Activated naive CD8-positive, alpha-beta T cell treated with anti-CD3 and anti-CD28 coated beads for 36 hours (primary cell): ENCODE measurements around the gene GIT2. TPM values are rescaled to one million over a fixed set of nuclear protein-coding genes. Genes with fewer than 3 reads are reported as not detected.
"Not testable (repeated sequence)": the region's sequence is repeated elsewhere in the genome, so short reads cannot be mapped to it uniquely, and the experiment has no call there.

Experiments
- DNase-seq: peaks from one replicate; pipeline ENCODE4 v3.0.0; 2021
- H3K27ac Mint-ChIP-seq: one replicate; pipeline ENCODE4 v1.8.0; 2022; ENCODE audit warnings: mild to moderate bottlenecking, moderate library complexity, mixed read lengths
- H3K27me3 Mint-ChIP-seq: one replicate; pipeline ENCODE4 v1.8.0; 2022; ENCODE audit warnings: mild to moderate bottlenecking, mixed read lengths
- H3K36me3 Mint-ChIP-seq: one replicate; pipeline ENCODE4 v1.8.0; 2021; ENCODE audit warnings: mild to moderate bottlenecking, mixed read lengths
- H3K4me1 Mint-ChIP-seq: one replicate; pipeline ENCODE4 v1.8.0; 2021; ENCODE audit warnings: mixed read lengths
- H3K4me3 Mint-ChIP-seq: one replicate; pipeline ENCODE4 v1.8.0; 2022; ENCODE audit warnings: mild to moderate bottlenecking, moderate library complexity, mixed read lengths
- H3K9me3 Mint-ChIP-seq: one replicate; pipeline ENCODE4 v1.8.0; 2022; ENCODE audit warnings: mixed read lengths
- total RNA-seq, 2 experiments: library from RNA; stranded (reverse); gene quantifications; one replicate each; pipeline ENCODE4 v1.2.3, GENCODE V29; 2021

GIT2 gene
- total RNA-seq, 2 experiments from 2014 or later = 50.6 to 51.0 TPM

DNA sequence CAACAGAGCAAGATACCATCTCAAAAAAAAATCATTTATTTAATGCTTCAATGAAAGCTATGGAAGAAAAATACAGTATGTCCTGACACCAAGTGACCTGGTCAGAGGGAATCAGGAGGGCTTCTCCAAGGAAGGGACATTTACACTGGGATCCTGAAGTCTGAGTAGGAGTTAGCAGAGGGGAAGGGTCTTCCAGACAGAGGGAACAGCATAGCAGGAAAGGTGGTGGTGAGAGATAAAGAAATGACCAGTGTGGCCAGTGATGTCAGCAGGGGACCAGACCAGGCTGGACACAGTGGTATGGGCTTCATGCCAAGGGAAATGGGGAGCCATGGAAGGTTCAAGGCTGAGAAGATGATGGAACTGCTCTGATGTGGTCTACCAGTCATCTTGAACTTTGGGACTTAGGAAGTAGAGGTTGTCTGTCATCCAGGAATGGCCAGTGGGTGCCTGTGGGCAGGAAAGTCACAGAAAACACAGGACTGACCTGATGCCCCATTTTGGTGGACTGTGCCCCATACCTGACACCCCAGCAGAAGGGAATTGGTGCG is 103.9 kb downstream of the GIT2 start:
- Mint-ChIP-seq H3K9me3 (no peaks in the 10 kb centered on the region), H3K27ac (no peak overlapping the region), H3K27me3 (no peaks in the 10 kb centered on the region), H3K4me1 (peaks cover 19% of the 10 kb centered on the region), H3K4me3 (no peak overlapping the region), H3K36me3 (peaks cover 2% of the 10 kb centered on the region)
- DNase-seq = no peak

DNA sequence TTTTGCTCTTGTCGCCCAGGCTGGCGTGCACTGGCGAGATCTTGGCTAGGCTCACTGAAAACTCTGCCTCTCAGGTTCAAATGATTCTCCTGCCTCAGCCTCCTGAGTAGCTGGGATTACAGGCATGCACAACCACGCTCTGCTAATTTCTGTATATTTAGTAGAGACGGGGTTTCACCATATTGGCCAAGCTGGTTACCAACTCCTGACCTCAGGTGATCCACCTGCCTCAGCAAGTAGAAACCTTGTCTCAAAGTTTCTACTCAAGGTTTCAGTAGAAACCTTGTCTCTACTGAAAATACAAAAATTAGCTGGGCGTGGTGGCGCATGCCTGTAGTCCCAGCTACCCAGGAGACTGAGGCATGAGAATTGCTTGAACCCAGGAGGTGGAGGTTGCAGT is 104.4 kb downstream of the GIT2 start:
- not testable (repeated sequence) for H3K36me3 Mint-ChIP-seq, H3K27me3 Mint-ChIP-seq, H3K4me3 Mint-ChIP-seq, H3K27ac Mint-ChIP-seq, DNase-seq, H3K9me3 Mint-ChIP-seq
- H3K4me1 Mint-ChIP-seq = peaks cover 19% of the 10 kb centered on the region

GRCh38 chr12:109890620-109891170 is 105.5 kb downstream of the GIT2 start:
- no peak for DNase-seq
- H3K27me3 Mint-ChIP-seq = no peaks in the 10 kb centered on the region
- H3K36me3 Mint-ChIP-seq = peaks cover 2% of the 10 kb centered on the region
- H3K27ac Mint-ChIP-seq = no peak overlapping the region
- H3K4me3 Mint-ChIP-seq = no peak overlapping the region
- no peaks in the 10 kb centered on the region for H3K9me3 Mint-ChIP-seq
- H3K4me1 Mint-ChIP-seq = peaks cover 19% of the 10 kb centered on the region

DNA sequence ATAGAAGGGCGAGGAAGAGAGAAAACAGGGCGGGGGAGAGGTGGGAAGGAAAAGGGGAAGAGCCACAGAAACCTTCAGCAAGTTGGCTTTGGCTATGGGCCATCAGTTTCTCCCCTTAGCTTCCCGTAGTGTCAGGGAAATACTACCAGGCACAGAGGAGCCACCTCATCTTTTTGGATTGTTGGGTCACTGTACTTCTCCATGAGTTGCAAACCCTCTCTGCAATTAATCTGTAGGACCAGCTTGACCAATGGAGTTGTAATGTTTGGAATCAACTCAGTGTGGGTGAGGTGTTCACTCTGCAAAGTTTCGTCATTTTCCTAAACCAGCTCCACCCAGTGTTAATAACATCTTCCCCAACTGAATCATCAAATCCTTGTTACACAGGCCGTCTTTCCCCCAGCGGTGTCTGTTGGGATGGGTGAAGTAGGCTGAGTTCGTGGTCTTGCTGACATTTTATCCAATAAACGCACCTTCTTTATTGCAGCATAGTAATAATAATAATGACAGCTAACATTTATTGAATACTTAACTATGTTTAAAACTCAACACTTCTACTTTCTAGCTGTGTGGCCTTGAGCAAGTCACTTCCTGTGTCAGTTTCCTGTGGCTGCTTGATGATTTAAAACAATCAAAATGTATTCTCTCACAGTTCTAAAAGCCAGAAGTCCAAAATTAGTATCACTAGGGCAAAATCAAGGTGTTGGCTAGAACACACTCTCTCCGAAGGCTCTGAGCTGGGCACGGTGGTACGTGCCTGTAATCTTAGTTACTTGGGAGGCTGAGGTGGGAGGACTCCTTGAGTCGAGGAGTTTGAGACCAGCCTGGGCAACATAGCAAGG is 107.8 kb downstream of the GIT2 start:
- peak overlapping the region; percentile 88 for H3K27ac Mint-ChIP-seq
- DNase-seq = no peak
- peaks cover 2% of the 10 kb centered on the region for H3K36me3 Mint-ChIP-seq
- peaks cover 19% of the 10 kb centered on the region for H3K4me1 Mint-ChIP-seq
- no peaks in the 10 kb centered on the region for H3K9me3 Mint-ChIP-seq
- H3K27me3 Mint-ChIP-seq = no peaks in the 10 kb centered on the region
- H3K4me3 Mint-ChIP-seq = peak overlapping the region; percentile 29

GRCh38 chr12:109885616-109886015 is 110.6 kb downstream of the GIT2 start:
- Mint-ChIP-seq H3K27me3 (no peaks in the 10 kb centered on the region), H3K9me3 (no peaks in the 10 kb centered on the region), H3K27ac (no peak overlapping the region), H3K36me3 (peaks cover 2% of the 10 kb centered on the region), H3K4me1 (peaks cover 25% of the 10 kb centered on the region), H3K4me3 (no peak overlapping the region)
- no peak for DNase-seq

- Mint-ChIP-seq H3K27me3 (no peaks in the 10 kb centered on the region), H3K4me3 (no peak overlapping the region), H3K27ac (no peak overlapping the region), H3K36me3 (peaks cover 2% of the 10 kb centered on the region), H3K9me3 (no peaks in the 10 kb centered on the region), H3K4me1 (peaks cover 26% of the 10 kb centered on the region)
- no peak for DNase-seq
These were observed 112.7 kb downstream of the GIT2 start for GRCh38 chr12:109883461-109883860.

DNA sequence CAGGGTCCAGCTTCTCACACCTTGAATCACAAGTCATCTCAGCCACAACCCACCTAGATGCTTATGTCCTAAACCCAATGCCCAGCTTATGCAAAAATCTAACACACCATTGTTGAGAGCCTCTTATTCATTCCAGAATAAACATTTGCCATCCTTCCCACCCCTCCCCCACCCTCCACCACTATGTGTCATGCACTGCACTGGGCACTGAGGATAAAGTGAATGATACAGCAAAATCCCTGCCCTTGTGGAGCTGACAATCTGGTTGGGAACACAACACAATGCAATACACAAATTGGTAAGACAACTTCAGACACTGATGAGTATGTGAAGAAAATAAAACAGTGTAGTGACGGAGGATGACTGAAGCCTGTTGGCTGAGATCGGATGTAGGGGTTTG is 114.4 kb downstream of the GIT2 start:
- Mint-ChIP-seq H3K36me3 (no peaks in the 10 kb centered on the region), H3K27me3 (no peaks in the 10 kb centered on the region), H3K4me3 (no peak overlapping the region), H3K27ac (no peak overlapping the region), H3K9me3 (no peaks in the 10 kb centered on the region), H3K4me1 (peaks cover 24% of the 10 kb centered on the region)
- no peak for DNase-seq

DNA sequence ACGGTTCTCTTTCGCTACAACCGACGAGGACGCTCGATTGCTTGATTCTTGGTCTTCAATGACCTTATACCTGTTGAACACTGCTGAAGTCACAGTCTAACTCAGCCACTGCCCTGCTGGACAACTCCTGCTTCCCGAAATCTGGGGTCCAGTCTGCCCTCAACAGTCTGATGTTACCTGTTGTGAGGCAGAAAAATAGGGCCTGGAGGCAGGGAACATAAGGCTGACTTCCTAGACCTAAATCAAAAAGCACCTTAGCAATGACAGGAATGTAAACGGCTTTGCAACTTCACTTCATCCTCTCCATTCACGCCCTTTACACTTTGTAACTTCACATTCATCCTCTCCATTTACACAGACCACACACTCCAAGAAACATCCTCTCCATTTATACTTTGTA is 115.2 kb downstream of the GIT2 start:
- Mint-ChIP-seq H3K27ac (peak overlapping the region; percentile 78), H3K27me3 (no peaks in the 10 kb centered on the region)
- DNase-seq = no peak

DNA sequence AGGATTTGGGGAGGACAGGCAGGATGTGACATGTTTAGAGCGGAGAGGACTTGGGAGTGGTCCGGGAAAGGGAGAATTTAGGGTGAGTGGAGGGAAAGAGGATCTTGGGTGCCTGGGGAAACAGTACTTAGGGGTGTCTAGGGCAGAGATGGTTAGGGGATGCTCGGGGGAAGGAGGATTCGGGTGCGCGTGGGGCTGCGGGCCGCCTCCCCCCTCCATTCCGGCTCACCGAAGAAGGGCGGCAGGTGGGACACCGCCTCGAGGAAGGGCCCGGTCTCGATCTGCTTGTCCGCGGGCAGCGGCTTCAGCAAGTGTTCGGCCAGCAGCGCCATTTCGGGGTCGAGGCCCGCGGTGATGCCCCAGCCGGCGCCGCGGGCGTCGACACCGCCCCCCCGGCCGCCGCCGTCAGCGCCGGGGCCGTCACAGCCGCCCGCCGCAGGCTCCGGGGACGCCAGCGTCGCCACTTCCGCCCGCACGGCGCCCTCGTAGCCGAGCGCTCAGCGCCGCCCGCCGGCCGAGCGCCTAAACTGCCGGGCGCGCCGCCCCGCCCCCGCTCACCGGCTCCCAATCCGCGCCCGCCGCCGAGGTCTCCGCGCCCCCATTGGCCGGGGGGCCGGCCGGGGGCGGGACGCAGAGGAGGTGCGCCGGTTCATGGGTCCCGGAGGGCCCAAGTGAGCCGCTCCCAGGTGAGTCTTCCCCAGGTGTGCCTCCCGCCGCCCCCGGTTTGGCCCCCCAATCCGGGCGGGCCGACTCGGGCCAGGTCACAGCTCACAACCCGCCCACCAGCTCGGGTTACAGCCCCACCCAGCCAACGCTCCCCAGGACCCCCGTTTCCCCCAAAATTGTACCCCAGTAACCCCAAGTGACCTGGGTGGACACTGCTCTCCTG is 115.9 kb downstream of the GIT2 start, which contains the start of gene GLTP:
Gene GLTP (minus strand): TSS at position 499 of the 889 bp plus-strand sequence. CDS start 167 bp downstream, at position 332.
- Mint-ChIP-seq H3K27ac (peak within 1 kb of the TSS; percentile 87), H3K9me3 (no peaks in the 10 kb centered on the region), H3K4me1 (peaks cover 24% of the 10 kb centered on the region), H3K27me3 (no peaks in the 10 kb centered on the region), H3K36me3 (no peaks in the 10 kb centered on the region), H3K4me3 (peak within 1 kb of the TSS; percentile 99)
- DNase-seq = peak; percentile 97

More for the DNA sequence above, 115.2 kb downstream of the GIT2 start:
- Mint-ChIP-seq H3K9me3 (no peaks in the 10 kb centered on the region), H3K4me1 (peaks cover 24% of the 10 kb centered on the region), H3K36me3 (no peaks in the 10 kb centered on the region), H3K4me3 (peak overlapping the region; percentile 82)

Other genes with a start within 250 kb of the GIT2 start
- not detected for gene TRPV4, start 163.0 kb downstream of the GIT2 start, total RNA-seq
- gene GLTP, start 115.8 kb downstream of the GIT2 start, total RNA-seq = 10 to 100 TPM; 31.5 to 32.4 TPM
- 10 to 100 TPM; 22.9 to 24.9 TPM for gene TCHP, start 96.1 kb downstream of the GIT2 start, total RNA-seq
- gene ANKRD13A, start 3.1 kb upstream of the GIT2 start, total RNA-seq = 10 to 100 TPM; 36.8 to 43.6 TPM
- 1 to 10 TPM; 6.6 to 7.3 TPM for gene C12orf76, start 52.2 kb upstream of the GIT2 start, total RNA-seq
- gene IFT81, start 128.0 kb upstream of the GIT2 start, total RNA-seq = 1 to 10 TPM; 3.1 to 3.4 TPM